CD4-positive, alpha-beta memory T cell (primary cell): ENCODE data around the gene LIN37. TPM values are rescaled to one million over a fixed set of nuclear protein-coding genes. Genes with fewer than 3 reads are reported as not detected.

Experiments used
- CTCF ChIA-PET: fragments of 350-600 bp; sonication (Branson Sonifier 250); formaldehyde crosslinking; loops from one replicate; lab custom pipeline; 2021; ENCODE audit warnings: inconsistent platforms; ENCODE audit not compliant: partially characterized antibody; lab: Charles Lee
- POLR2A ChIA-PET: fragments of 350-600 bp; sonication (Branson Sonifier 250); formaldehyde crosslinking; loops from one replicate; lab custom pipeline; 2021; ENCODE audit not compliant: partially characterized antibody; lab: Charles Lee
- DNase-seq, 5 donors: peaks; one replicate each; pipeline versions ENCODE4 v3.0.0 to v3.0.0-alpha.2; 2020 to 2022; ENCODE audit warnings: mixed read lengths in 1 of 5
- H3K27ac ChIP-seq: one replicate; pipeline ENCODE4 v1.7.0; 2013; ENCODE audit warnings: low read depth, low read length
- H3K27me3 ChIP-seq: 2 replicates; pipeline ENCODE4 v1.7.0; 2013; ENCODE audit warnings: mild to moderate bottlenecking, low read length, moderate library complexity; ENCODE audit not compliant: insufficient read depth
- H3K36me3 ChIP-seq: 2 replicates; pipeline ENCODE4 v1.7.0; 2013; ENCODE audit warnings: mild to moderate bottlenecking, low read length, moderate library complexity; ENCODE audit not compliant: insufficient read depth
- H3K4me1 ChIP-seq: 2 replicates; pipeline ENCODE4 v1.7.0; 2013; ENCODE audit warnings: mild to moderate bottlenecking, low read length, moderate library complexity; ENCODE audit not compliant: insufficient read depth
- H3K4me3 ChIP-seq, 2 donors: one replicate each; pipeline ENCODE4 v1.7.0; 2013; ENCODE audit warnings: low read length in 2 of 2, mild to moderate bottlenecking in 1 of 2
- H3K9me3 ChIP-seq, 2 donors: one replicate each; pipeline ENCODE4 v1.7.0; 2013; ENCODE audit warnings: low read length in 2 of 2, control low read depth in 1 of 2; ENCODE audit not compliant: control insufficient read depth in 1 of 2
- H3K27ac Mint-ChIP-seq, 7 donors: one replicate each; pipeline ENCODE4 v1.8.0; 2020 to 2021; ENCODE audit warnings: mixed read lengths in 7 of 7, mild to moderate bottlenecking in 6 of 7, inconsistent platforms in 3 of 7, moderate library complexity in 3 of 7
- H3K27me3 Mint-ChIP-seq, 2 donors: one replicate each; pipeline ENCODE4 v1.8.0; 2020 to 2021; ENCODE audit warnings: mixed read lengths in 2 of 2
- H3K36me3 Mint-ChIP-seq, 2 donors: one replicate each; pipeline ENCODE4 v1.8.0; 2020 to 2021; ENCODE audit warnings: mixed read lengths in 2 of 2, inconsistent platforms in 1 of 2, mild to moderate bottlenecking in 1 of 2
- H3K4me1 Mint-ChIP-seq, 4 donors: one replicate each; pipeline ENCODE4 v1.8.0; 2020 to 2021; ENCODE audit warnings: mixed read lengths in 4 of 4, mild to moderate bottlenecking in 1 of 4
- H3K4me3 Mint-ChIP-seq, 8 donors: one replicate each; pipeline ENCODE4 v1.8.0; 2020 to 2021; ENCODE audit warnings: mixed read lengths in 8 of 8, mild to moderate bottlenecking in 7 of 8, moderate library complexity in 6 of 8, inconsistent platforms in 3 of 8
- H3K9me3 Mint-ChIP-seq, 8 donors: one replicate each; pipeline ENCODE4 v1.8.0; 2020 to 2021; ENCODE audit warnings: mixed read lengths in 8 of 8, mild to moderate bottlenecking in 5 of 8, inconsistent platforms in 3 of 8, moderate library complexity in 1 of 8
- intact Hi-C: fragments of 100-400 bp; cut with micrococcal nuclease; formaldehyde crosslinking; loops from one replicate; pipeline ENCODE4 v1.15.1; 2023
- polyA plus RNA-seq, 2 donors: library from polyadenylated mRNA; unstranded; fragments of 300-500 nt; fragmentation: Illumina TruSeq; gene quantifications; one replicate each; pipeline ENCODE4 v1.2.3, GENCODE V29; 2021
- total RNA-seq, 2 experiments: library from RNA; stranded (reverse); gene quantifications; one replicate each; pipeline ENCODE4 v1.2.3, GENCODE V29; 2021

LIN37 gene
- total and polyA plus RNA-seq, 4 experiments from 2014 or later, result 8.3 to 29.4 (median 19.8) TPM

DNA sequence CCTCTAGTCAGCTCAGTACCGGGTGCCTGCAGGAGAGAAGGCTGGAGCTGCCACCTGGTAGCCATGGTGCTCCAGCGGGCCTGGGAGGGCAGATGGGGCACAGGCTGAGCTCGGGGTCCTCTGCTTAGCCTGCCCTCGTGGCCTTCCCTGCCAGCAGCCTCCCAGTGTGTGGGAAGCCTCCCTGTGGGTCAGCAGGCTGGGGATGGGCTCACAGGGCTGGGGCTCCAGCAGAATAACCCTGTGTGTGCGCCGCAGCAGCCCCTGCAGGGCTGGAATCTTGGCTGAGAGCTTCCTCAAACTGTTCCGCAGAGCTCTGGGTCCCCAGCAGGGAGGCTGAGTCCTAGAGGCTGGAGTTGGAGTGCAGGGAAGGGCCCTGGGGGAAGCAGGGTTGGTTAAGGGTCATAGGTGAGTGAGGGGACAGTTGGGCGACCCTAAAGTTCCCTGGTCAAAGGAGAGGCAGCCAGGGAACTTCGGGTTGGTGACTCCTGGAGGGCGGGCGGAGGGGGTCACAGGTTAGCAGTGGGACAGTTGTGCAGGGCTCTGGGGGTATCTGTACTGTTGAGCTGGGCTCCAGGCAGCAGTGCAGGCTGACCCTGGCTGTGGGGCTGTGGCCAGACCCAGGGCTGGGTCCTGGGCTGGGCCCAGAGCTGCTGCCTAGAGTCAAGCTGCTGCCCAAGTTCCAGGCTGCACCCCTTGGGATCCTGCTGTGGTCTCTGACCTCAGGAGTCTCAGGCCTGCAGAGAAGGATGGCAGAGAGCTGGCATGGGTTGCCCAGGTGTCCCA lies 41.0 kb downstream of the LIN37 start:
- intact Hi-C loops, result no loop called here
- Histone ChIP-seq H3K27me3 (no peaks in the 10 kb centered on the region), H3K4me3 (no peak overlapping the region), H3K27ac (no peak overlapping the region), H3K4me1 (no peaks in the 10 kb centered on the region), H3K9me3 (no peaks in the 10 kb centered on the region), H3K36me3 (no peaks in the 10 kb centered on the region)
- Mint-ChIP-seq H3K4me1 (no peaks in the 10 kb centered on the region), H3K9me3 (peaks cover 0 to 2% (median 0%) of the 10 kb centered on the region in 8 donors), H3K4me3 (no peak overlapping the region), H3K27ac (no peak overlapping the region), H3K36me3 (peaks cover 0 to 1% of the 10 kb centered on the region in 2 donors), H3K27me3 (peaks cover 4 to 6% of the 10 kb centered on the region in 2 donors)
- CTCF ChIA-PET, result interaction anchor here (1.0 kb wide), 1 partner anchor 94 kb away, joined by 3 read pairs; no protein-coding TSS in a partner anchor
- POLR2A ChIA-PET, result no interaction called here
- no peak for DNase-seq

DNA sequence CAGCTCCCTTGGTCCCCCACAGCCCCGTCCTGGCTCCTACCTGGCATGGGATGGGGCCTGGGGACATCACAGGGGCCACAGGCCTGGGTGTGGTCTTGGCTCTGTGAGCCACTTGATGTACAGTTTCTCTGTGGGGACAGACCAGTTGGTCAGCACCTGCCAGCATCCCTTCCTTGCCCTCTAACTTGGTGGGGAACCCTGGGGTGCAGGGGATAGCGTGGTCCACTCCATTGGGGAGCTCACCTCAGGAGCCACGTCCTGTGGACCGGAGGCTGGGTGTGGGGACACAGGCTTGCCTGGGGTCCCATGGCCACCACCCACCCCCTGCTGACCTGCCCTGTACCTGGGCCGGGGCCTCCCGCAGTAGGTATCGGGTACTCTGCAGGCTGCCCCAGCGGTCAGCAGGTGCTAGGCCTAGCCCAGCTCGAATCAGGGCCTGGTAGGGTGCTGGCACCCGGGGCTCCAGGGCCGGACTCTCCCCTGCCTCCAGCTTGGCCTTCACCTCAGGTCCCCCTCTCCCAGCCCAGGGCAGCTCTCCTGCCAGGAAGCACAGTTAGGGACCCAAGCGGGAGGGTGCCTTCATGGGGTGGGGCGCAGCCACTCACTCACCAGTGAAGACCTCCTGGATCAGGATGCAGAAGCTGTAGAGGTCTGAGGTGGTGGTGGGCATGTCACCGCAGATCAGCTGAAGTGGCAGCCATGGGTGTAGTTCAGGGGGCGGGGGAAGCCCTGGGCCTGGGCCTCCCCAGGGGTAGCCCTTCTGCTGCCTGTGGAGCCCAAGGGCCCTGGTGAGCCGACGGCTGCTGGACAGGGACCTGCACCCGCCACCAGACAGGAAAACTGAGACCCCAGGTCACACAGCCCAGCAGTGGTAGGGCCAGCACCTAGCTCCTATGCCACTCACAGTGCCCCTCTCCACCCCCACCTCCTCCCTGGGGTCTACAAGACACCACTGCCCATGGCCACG lies 41.9 kb downstream of the LIN37 start:
- Mint-ChIP-seq H3K4me3 (no peak overlapping the region), H3K27me3 (peaks cover 4 to 6% of the 10 kb centered on the region in 2 donors), H3K36me3 (peaks cover 0 to 1% of the 10 kb centered on the region in 2 donors), H3K4me1 (no peaks in the 10 kb centered on the region), H3K9me3 (peaks cover 0 to 2% (median 0%) of the 10 kb centered on the region in 8 donors), H3K27ac (no peak overlapping the region)
- ChIA-PET CTCF (interaction anchor here (1.0 kb wide), 1 partner anchor 95 kb away, joined by 3 read pairs; no protein-coding TSS in a partner anchor), POLR2A (interaction anchor here (1.2 kb wide), 1 partner anchor 96 kb away, joined by 3 read pairs; no protein-coding TSS in a partner anchor)
- Histone ChIP-seq H3K4me3 (no peak overlapping the region), H3K36me3 (no peaks in the 10 kb centered on the region), H3K9me3 (no peaks in the 10 kb centered on the region), H3K4me1 (no peaks in the 10 kb centered on the region), H3K27me3 (no peaks in the 10 kb centered on the region), H3K27ac (no peak overlapping the region)
- intact Hi-C loops, result no loop called here
- DNase-seq, result no peak

DNA sequence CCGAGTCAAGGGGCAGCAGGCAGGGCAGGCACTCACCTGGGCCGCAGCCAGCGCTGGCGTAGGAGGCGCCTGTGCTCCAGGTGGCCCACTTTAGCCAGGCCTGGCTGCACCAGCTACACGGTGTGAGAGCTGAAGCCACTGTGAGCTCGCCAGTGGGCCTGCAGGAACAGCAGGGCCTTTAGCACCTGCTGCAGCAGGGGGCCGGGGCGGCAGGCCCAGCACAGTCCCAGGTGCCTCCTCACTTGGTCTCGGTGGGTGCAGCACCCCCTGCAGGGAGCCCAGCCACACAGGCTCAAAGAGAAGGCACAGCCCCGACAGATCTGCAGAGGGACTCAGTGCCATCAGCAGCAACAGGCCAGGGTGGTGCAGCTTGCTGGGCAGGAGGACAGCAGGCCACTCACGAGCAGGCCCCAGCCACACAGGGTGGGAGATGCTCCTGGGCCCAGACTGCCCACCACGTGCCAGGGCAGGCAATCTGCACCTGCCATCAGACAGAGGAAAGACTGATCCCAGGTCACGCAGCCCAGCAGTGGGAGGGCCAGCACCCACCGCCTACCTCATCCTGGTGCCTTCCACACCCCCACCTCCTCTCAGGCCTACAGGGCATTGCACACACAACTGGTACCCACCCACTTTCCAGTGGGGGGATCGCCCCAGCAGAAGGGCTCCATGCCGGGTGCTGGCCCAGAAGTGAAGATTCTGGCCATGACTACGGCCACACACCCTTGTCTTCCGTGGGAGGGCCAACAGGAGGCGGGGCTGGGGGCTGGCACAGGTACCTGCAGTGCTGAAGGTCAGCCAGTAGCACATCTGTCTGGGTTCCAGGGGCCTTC lies 42.8 kb downstream of the LIN37 start:
- Mint-ChIP-seq H3K36me3 (no peaks in the 10 kb centered on the region), H3K4me1 (no peaks in the 10 kb centered on the region), H3K27ac (no peak overlapping the region), H3K4me3 (no peak overlapping the region), H3K27me3 (peaks cover 8 to 9% of the 10 kb centered on the region in 2 donors), H3K9me3 (peaks cover 0 to under 1% (median 0%) of the 10 kb centered on the region in 8 donors)
- peak in 1 of 5 donors; percentile 9 for DNase-seq
- Histone ChIP-seq H3K4me3 (no peak overlapping the region), H3K27ac (no peak overlapping the region), H3K27me3 (no peaks in the 10 kb centered on the region), H3K9me3 (no peaks in the 10 kb centered on the region), H3K36me3 (no peaks in the 10 kb centered on the region), H3K4me1 (no peaks in the 10 kb centered on the region)
- CTCF ChIA-PET, result interaction anchor here (0.6 kb wide), 1 partner anchor 156 kb away, joined by 3 read pairs; no protein-coding TSS in a partner anchor
- intact Hi-C loops, result no loop called here
- POLR2A ChIA-PET, result interaction anchor here (1.2 kb wide), 1 partner anchor 97 kb away, joined by 3 read pairs; no protein-coding TSS in a partner anchor

DNA sequence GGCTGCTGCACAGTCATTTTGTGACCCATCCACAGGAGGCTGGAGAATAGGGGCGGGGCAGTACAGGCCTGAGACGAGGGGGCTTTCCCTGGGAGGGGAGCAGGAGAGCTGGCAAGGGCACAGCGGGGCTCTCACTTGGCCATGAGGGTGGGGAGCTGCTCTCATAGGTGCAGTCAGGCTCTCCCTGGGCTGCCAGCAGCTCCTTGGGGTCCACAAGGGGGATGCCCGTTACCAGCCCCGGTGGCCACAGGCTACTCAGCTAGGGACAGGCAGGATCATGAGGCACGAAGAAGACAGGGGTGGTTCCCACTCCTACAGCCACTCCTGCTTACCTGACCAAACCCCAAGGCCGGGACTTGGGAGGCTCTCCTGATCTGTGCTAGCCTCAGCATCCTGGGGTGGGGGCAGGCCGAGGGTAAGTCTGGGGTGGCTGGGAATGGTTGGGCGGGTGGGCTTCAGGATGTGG lies 43.5 kb downstream of the LIN37 start:
- Histone ChIP-seq H3K4me3 (no peak overlapping the region), H3K36me3 (no peaks in the 10 kb centered on the region), H3K27ac (no peak overlapping the region), H3K27me3 (no peaks in the 10 kb centered on the region), H3K4me1 (no peaks in the 10 kb centered on the region), H3K9me3 (no peaks in the 10 kb centered on the region)
- Mint-ChIP-seq H3K27me3 (peaks cover 13 to 15% of the 10 kb centered on the region in 2 donors), H3K4me1 (peaks cover 0 to 6% (median 0%) of the 10 kb centered on the region in 4 donors), H3K36me3 (no peaks in the 10 kb centered on the region), H3K9me3 (peaks cover 0 to 3% (median 0%) of the 10 kb centered on the region in 8 donors), H3K27ac (no peak overlapping the region), H3K4me3 (no peak overlapping the region)
- intact Hi-C loops, result no loop called here
- POLR2A ChIA-PET, result interaction anchor here (1.2 kb wide), 1 partner anchor 98 kb away, joined by 3 read pairs; no protein-coding TSS in a partner anchor
- CTCF ChIA-PET, result no interaction called here
- no peak for DNase-seq

DNA sequence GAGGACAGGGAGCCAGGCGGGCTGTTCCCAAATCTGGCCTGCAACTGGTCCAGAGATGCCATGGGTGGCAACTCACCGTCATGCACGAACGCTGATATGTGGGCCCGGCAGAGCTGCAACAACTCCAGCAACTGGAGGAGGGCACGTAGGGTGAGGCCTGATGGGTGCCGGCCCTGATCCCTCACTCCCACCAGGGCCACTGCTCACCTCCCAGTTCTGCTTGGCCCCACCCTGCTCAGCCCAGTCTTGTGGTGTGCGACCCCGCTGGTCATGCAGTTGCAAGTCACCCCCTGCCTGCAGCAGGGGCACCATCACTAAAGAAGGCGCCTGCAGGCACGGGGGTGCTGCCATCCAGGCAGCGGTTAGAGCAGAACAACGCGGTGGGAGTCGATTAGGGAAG lies 43.9 kb downstream of the LIN37 start:
- no peak overlapping the region for H3K27ac Mint-ChIP-seq
- Histone ChIP-seq H3K27ac (no peak overlapping the region), H3K4me1 (no peaks in the 10 kb centered on the region), H3K4me3 (no peak overlapping the region), H3K36me3 (no peaks in the 10 kb centered on the region), H3K9me3 (no peaks in the 10 kb centered on the region), H3K27me3 (no peaks in the 10 kb centered on the region)
- CTCF ChIA-PET, result no interaction called here
- H3K27me3 Mint-ChIP-seq, result peaks cover 17 to 19% of the 10 kb centered on the region in 2 donors
- DNase-seq, result no peak
- POLR2A ChIA-PET, result no interaction called here
- H3K9me3 Mint-ChIP-seq, result peaks cover 0 to 3% (median 0%) of the 10 kb centered on the region in 8 donors
- peaks cover 0 to 11% (median 2%) of the 10 kb centered on the region in 4 donors for H3K4me1 Mint-ChIP-seq
- intact Hi-C loops, result no loop called here
- H3K4me3 Mint-ChIP-seq, result no peak overlapping the region
- H3K36me3 Mint-ChIP-seq, result no peaks in the 10 kb centered on the region

DNA sequence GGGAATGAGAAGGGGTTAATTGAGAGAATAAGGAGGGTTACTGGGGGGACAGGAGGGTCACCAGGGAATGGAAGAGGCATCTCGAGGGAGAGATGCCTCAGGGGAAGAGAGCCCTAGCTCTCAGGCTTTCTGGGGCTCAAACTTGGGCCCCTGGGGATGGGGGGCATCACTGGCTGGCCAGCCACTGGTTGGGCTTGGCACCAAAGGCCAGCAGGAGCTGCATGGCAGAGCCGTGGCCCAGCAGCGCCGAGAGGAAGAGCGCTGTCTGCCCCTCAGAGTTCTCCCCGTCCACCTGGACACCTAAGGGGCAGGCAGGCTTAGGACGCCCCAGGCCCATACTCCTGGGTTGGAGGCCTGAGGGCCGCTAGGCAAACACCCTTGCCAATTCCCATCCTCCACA lies 44.5 kb downstream of the LIN37 start:
- Mint-ChIP-seq H3K9me3 (peaks cover 0 to 3% (median 0%) of the 10 kb centered on the region in 8 donors), H3K36me3 (no peaks in the 10 kb centered on the region), H3K27ac (no peak overlapping the region), H3K4me3 (no peak overlapping the region), H3K27me3 (peaks cover 17 to 20% of the 10 kb centered on the region in 2 donors), H3K4me1 (peaks cover 0 to 13% (median 2%) of the 10 kb centered on the region in 4 donors)
- no peaks in the 10 kb centered on the region for H3K4me1 ChIP-seq
- no peak for DNase-seq
- no peaks in the 10 kb centered on the region for H3K36me3 ChIP-seq
- H3K4me3 ChIP-seq, result no peak overlapping the region
- intact Hi-C loops, result no loop called here
- ChIA-PET POLR2A (no interaction called here), CTCF (no interaction called here)
- no peaks in the 10 kb centered on the region for H3K9me3 ChIP-seq
- H3K27ac ChIP-seq, result no peak overlapping the region
- no peaks in the 10 kb centered on the region for H3K27me3 ChIP-seq
